Activated CD8-positive, alpha-beta memory T cell treated with anti-CD3 and anti-CD28 coated beads, Interleukin-2, amount 50 U/mL, for 48 hours (primary cell): ENCODE data around the gene DNM3.

ENCODE experiments used
- DNase-seq: peaks from one replicate; pipeline ENCODE4 v3.0.0-alpha.2; 2020

DNM3 gene

DNA sequence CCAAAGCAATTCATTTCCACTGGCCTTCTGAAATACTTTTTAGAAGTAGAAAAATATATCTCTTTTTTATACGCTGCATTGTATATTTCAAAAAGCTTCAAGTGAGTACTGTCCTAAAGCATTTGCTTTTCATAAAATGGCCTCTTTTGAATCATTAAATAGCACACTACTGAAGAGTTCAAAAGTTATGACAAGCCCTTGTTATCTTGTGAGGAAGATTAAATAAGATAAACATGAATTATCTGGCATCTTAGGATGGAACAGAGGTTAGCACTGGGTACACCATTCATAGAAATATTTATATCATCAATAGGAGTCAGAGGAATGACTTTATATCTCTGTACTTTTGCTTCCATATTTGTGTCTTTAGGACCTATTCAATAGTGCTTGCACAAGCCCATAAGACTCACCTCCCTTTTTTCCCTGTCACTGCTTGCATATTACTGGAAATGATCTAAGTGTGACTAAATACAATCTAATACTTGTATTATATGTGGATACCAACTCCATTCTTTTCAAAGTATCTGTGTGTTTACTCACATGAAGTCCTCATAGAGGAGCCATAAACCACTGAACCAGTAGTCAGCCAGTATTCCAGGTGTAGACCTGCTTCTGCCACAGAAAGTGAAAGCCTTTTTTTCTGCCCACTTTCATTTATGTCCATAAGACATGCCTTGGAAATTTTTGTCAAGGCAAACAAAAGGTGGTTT lies 305.0 kb downstream of the DNM3 start:
- no peak for DNase-seq

DNA sequence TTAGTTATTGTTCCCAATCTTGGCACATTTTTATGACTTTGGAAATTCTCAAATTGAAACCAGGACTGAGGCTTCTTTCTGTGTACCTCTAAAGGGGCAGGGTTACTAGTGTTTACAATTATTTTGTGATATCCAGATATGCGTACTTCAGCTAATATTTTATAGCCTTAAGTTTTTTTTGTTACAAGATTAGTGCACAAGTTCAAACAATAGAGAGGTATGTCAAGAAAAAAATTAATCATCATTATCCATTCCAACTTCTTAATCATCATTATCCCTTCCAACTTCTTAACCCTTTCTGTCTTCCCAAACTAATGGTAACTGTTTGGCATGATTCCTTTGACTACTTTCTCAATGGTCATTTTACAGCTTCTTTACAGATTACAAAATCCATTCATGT lies 306.2 kb downstream of the DNM3 start:
- DNase-seq = no peak

DNA sequence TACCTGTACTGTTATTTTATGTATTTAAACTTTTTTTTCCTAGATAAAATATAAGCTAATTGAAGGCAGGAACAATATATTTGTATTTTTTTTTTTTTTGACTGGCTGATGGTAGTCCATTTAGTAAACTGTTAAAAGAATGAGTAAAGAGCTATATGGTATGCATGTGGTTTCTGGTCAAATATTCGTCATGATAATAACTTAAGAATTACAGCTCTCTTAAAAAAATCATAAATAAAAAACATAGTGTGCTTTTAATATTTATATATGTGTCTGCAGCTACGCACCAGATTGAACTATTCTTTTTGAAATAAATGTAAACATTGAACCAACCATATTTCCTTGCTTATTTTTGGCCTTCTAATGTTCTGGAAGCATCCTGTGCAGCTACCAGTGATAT lies 306.9 kb downstream of the DNM3 start:
- no peak for DNase-seq

DNA sequence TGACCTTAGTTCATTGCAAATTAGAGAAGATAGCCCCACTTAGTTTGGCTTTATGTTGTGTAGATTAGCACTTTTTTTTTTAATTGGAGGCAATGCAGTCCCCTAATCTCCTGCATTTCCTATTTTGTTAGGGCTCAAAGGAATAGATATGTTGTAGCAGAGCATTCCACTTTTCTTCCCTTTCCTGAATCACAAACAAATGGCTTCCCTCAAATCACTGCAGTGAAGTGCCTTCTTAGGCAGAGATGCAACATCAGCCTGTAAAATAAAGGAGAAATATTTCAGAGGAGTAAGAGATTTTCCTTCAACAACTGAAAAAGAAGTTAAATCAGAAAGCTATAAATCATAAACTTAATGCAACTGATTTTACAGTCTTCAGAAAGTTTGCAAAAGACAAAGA lies 307.4 kb downstream of the DNM3 start:
- no peak for DNase-seq

DNA sequence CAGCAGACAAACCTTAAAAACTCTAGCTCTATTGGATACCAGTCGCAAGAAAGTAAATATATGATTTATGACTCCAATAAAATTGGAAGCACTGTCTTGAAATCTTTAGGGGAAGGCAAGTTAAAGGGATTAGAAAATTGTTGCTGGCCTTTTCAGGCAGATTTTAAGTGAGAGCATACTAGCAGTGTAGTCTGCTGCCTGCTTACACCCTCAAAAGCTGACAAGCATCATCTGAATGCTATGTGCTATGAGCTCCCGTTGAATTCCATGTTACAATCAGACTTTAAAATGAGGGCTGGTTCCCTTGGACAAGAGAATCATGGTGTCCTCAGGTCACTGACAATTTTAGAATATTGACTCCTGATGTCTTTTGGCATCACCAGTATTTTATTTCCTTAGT lies 308.0 kb downstream of the DNM3 start:
- DNase-seq = no peak

DNA sequence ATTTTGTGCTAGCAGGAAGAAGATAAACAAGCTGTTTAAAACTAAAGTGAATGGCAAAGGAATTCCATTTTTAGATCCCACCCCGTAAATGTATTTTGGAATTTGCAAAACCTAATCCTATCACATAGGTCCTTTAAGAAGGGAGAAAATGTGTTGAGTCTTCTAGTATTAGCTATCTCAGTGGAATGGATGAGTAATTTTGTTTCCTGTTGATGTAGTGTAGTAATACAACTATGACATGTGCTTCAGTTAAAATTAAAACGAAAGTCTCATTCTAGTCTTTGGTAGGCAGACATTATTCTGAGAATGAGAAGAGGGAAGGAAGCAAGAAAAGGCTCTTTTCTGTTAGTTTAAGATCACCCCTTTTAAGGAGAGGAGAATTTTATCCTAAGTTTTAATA lies 313.3 kb downstream of the DNM3 start:
- DNase-seq = no peak

DNA sequence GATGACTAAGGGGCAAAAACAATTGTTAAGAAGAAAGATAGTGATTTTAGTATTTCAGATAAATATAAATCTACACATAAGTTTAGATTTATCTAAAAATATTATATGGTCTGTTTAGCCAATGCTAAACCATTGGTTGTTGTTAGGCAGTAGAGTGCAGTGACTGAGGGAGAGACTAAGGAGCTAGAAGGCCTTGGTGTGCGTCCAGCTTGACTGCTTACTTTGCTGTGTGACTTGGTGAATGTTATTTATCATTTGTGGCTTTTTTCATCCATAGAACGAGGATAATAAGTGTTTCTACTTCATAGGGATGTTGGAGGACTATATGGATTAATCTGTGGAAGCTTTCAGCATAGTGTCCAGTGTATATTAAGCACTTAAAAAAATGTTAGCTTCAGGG lies 314.5 kb downstream of the DNM3 start:
- no peak for DNase-seq

DNA sequence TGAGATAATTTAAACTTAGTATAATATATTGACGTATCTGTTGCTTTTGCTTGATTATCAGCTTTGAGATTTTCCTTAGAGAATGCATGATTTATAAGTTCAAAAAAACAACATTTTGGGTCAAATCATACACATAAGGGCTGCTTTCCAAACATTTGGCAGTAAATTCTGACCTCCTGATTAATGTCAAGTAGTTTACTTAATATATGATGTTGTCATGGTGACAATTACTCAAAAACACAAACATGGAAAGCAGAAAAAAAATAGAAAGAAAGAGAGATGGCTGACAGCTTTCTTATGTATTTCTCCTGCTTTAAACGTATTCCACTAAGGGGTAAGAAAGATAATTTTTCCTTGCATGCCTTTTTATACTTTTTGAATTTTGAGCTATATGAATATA lies 320.9 kb downstream of the DNM3 start:
- no peak for DNase-seq

DNA sequence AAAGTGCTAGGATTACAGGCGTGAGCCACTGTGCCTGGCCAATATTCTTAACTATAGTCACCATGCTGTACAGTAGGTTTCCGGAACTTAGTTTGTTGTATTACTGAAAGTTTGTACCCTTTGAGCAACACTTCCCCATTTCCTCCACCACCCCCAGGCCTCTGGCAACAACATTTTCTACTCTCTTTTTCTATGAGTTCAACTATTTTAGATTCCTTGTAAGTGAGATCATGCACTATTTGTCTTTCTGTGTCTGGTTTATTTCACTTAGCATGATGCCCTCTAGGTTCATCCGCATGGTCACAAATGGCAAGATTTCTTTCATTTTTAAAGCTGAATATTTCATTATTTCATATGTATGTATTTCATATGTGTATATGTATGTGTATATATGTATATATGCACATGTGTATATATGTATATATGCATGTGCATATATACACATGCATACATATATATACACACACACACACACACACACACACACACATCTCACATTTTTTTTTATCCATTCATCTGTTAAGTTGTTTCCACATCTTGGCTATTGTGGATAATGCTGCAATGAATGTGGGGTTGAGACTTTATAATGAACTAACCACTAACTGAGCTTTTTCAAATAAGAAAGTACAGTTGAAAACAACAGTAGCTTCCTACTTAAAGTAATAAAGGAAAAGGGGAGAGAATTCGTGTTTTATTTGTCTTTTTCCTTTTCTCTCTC lies 322.4 kb downstream of the DNM3 start:
- DNase-seq = no peak

DNA sequence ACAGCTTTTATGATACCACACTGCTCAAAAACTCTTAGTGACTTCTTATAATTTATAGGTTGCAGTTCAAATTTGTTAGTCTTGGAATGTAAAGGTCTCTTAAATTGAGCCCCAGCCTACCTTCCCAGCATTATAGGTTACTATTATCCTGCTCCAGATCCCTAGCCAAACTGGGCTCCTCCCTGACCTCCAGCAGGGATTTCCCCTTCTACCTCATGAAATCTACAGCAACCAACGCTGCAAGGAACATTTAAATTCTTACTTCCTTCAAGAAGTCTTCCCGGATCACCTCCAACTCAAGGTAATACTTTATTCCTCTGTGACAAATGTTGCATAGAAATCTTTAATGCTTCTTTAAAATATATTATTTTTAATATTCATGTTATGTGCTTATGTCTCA lies 324.1 kb downstream of the DNM3 start:
- no peak for DNase-seq

DNA sequence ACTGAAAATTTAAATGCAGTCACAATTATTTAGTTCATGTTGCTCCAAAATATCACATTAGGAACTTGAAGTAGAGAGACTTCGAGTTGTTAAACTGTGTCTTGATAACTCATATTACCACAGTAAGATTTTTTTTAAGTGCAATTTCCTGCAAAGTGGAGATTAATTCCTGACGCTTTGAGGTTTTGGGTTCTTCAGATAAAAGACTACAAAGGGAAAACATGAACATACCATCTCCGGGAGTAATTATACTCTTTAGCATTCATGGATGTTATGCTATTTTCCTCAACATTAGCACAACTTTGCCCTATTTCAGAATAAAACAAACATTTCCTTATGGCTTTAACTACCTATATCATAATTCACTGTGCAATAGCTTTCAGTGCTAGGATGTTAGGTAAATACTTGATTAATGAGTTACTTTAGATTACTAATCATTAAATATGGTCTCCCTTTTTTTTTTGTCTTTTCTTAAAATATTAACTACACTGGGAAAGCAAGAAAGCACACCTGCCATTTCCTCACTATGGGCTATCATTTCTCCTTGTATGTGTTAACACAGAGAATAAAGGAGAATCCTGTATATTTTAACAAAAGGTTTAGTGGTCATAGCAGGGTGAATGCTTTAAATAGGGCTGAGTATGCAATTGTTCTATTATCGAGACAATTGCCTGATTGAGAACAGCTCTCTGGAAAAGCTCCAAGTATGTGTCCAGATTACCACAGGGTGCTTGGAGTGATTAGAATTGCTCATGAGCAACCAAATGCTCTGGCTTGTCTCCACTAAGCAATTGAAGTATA lies 326.7 kb downstream of the DNM3 start:
- DNase-seq = no peak

DNA sequence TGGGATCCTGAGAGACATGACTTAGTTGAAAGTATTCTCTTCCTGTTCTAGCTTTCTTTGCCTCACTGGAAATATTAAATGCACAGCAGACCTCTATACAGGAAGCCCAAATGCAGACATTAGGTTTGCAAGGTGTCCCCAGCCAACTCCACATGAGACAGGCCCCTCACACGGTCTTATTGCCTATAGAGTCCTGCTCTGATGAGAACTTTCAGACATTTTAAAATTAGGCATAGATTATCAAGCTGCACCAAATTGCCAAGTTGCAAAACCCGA lies 327.2 kb downstream of the DNM3 start:
- DNase-seq = no peak

DNA sequence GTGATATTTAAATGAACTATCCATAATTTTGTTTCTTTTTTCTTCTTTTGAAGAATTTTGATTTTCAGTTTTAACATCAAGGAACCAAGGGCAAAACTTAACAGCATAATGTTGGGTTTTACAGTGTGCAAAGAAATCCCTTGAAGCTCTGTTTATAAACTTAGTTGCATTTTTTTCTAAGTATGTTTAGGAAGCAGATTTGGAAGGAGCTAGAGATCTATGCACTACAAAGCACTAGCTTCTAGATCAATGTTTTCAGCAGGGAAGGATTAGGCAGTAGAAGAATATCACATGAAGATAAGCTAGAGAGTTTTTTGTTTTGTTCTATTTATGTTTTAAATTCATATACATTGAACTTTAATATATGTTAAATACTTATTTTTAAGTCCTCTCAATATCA lies 328.5 kb downstream of the DNM3 start:
- DNase-seq = no peak

DNA sequence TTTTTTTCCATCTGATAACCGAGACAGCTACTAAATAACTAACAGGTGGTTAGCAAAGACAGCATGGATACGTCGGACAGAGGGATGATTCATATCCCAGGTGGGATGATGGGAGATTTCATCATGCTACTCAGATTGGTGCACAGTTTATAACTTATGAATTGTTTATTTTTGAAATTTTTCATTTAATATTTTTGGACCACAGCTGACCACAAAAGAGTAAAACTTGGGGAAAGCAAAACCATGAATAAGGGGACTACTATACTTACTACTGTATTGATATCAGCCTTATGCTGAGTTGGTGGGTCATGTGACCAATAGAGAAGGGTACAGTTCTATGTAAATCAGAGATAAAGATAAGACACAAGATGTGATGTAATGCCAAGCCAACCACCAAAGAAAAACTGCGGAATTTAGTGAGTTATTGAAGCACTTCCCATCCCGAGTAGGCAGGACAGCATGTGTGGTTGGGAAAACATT lies 331.1 kb downstream of the DNM3 start:
- DNase-seq = no peak

DNA sequence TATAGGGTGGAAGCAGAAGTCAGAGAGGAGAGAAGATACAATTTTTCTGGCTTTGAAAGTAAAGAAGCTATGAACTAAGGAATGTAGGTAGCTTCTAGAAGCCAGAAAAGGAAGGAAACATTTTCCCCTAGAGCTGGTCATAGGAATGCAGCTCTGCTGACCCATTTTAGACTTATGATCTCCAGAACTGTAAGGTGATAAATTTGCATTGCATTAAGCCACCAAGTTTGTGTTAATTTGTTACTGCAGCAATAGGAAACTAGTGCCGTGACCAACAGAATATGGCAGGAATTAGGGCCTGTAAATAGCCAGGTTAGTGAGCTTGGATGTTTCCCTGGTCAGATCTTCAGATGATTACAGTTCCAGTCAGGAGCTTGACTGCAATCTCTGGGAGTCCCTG lies 334.9 kb downstream of the DNM3 start:
- DNase-seq = no peak

DNA sequence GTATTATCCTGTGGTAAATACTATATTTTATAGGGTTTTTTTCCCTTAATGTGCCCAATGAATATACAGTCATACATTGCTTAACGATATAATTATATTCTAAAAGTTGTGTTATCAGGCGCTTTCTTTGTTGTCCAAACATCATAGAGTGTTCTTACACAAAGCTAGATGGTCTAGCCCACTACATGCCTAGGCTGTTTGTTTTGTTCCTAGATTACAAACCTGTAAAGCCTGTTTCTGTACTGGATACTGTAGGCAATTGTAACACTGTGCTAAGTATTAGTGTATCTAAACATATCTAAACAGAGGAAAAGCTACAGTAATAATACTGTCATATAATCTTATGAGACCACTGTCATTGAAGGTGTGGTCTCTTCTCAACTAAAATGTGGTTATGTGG lies 336.6 kb downstream of the DNM3 start:
- DNase-seq = no peak

DNA sequence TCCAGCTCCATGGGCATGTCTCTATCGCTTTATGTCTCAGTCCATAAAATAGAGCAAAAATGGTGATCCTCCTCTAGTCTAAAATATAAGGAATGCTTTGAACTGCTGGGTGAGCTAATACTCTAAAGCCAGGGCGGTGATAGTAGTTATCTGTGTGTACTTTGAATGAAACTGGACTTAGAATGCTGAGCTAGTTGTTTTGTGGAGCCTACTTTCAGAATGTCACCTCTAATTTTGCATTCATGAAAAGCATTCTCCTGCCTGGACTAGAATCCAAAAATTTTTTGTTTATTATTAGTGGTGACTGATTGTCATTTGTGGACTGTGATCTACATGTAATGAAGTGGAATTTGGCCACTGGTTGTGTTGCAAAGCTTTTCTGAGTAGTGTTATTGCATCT lies 337.6 kb downstream of the DNM3 start:
- no peak for DNase-seq

DNA sequence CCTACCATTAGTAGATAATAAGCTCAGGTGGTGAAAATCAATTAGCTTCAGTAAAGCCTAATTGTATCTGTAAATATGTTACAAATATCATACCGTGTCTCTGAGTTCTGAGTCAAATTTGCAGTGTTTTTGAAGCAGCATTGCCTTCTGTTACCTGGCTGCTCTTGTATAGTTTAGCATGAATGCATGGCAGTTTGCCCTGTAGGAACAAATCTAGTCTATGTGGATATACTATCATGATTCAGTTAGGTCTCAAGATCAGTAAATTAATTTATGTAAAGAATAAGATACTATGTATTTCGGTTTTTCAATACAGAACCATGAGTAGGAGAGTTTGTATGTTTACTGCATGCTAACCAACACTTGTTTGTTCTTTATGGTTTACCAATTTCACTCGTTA lies 338.6 kb downstream of the DNM3 start:
- no peak for DNase-seq

DNA sequence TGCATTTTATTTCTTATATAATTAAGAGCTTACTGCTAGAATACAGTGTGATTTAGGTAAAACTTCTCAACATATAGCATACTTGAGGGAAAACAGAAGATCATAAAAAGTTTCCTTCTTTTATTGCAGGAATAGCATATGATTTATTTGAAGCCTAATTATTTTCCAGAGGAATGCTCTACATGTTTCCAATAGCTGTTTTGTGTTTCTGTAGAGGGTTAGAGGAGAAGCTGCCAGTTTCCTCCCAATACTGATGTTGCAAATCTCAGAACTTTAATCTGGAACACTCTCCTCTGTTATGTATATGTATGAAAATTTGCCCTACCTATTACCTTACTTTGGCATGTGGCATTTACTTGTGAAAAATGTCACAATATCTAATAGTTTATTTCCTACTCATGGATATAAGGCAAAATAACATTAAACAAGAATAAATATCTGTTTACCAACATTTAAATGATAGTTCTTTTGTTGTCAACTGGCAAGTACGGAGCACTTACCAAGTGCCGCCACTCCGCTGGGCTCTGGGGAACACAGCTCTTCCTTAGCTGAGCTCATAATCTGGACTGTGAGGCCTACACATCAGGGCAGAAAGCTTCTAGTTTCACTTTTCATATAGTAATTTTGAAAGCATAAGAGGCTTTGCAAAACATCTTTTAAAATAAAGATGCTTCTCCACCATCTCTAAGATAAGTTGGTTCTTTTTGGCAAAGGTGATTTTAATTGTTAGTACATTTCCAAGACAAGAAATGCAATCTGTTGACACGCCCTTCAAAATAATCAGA lies 339.4 kb downstream of the DNM3 start:
- DNase-seq = peak; percentile 63

DNA sequence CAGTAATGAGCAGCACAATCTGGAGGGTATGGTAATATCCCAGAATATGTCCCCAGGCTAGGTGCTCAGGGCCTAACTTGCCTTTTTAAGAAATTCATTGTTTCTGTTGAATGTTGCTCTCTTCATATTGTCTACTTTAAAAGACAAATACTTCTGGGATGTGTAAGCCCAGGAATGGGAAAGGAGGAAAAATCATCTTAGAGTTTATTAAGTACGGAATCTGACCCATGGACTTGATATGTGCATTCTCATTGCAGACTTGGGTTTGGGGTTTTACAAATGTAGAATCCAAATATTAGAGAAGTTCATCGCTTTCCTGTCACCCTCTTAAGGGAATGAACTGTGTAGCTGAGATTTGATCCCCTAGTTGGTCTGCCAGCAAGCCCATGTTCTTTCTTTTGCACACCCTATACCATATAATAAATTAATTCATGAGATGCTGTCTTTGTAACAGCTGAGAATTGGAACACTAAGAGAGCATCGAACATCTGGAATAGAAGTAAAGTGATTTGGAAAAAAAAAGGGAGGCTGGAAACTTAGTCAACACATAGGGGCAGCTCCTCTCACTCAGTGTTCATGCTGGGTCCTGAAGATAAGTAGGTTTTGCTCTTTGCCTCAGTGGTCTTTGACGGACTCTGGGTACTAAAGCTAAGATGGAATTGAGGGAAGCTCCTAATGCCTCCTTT lies 343.4 kb downstream of the DNM3 start:
- no peak for DNase-seq

DNA sequence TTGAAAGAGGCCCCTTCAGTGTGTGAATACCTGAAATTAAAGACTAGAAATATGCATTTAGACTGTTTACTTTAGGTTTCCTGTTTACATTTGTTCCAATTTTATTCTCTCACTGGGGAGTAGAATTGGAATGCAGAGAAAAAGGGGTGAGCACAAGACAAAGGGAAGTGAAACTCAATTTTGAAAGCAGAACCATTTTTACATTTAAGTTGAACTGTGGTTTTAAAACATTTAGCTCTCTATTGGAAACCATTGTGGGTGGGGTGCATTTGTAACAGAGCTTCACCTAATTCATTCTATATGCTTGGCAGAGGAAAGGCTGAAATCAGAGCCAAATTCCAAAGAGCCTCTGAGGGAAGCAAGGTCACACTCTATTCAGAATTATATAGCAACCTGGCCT lies 343.9 kb downstream of the DNM3 start:
- no peak for DNase-seq

DNA sequence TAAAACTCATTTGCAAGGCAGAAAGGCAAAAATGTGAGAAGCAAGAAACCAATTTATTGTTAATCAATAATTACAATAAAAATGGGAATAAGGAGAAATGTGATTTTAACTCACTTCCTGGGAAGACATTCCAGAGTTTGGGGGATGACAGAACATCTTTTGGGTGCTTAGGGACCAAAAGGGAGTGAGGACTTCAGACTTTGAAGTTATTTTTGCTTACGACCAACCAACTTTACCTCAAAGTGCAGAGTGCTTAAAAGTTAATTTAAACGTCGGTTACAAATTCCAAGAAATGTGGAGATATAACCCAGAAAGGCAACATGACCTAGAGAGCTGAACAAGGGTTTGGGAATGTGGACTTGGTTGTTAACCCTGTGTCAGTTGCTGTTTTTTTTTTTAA lies 344.7 kb downstream of the DNM3 start:
- DNase-seq = no peak

DNA sequence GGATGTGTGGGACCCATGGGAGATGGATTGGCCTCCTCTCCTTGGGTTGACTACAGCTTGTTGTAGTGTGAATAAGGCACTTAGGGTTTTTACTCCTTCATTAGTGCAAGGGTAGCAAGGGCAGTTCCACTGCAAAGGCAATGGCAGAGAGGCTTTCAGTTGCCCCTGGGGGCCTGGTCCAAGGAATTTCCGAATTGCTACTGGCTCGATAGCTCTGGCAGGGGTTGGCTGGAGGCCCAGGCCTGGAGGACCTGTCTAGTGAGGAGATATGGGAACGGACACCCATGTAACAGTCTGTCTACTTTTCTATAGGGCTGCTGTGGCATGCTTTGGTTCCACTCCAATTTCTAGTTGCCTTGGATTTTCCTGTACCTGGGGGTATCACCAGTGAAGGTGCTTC lies 360.3 kb downstream of the DNM3 start:
- no peak for DNase-seq
